Adrenal gland (tissue), 5 donors: ENCODE measurements around the gene HSD3B2.

Experiments used
- POLR2A ChIP-seq, 2 donors: fragments of 450-650 bp; IDR thresholded peaks; one replicate each; pipeline ENCODE4 v1.6.1; 2017; ENCODE audit warnings: antibody characterized with exemption in 2 of 2, mild to moderate bottlenecking in 2 of 2, moderate library complexity in 1 of 2
- TF ChIP-seq, protein P1 (sequence below), 6 experiments: fragments of 450-650 bp in 4 of 6; fragments of 200-600 bp in 2 of 6; sonication (generic) in 1 of 6; IDR thresholded peaks; 1 replicate in 5 of 6; 2 replicates in 1 of 6; pipeline versions ENCODE4 v1.5.1 to v1.8.0; 2016 to 2021; ENCODE audit warnings: antibody characterized with exemption in 6 of 6, mild to moderate bottlenecking in 2 of 6, moderate library complexity in 1 of 6
- donor health status: DM: no; HTN: no; CAD: no.

DNA sequence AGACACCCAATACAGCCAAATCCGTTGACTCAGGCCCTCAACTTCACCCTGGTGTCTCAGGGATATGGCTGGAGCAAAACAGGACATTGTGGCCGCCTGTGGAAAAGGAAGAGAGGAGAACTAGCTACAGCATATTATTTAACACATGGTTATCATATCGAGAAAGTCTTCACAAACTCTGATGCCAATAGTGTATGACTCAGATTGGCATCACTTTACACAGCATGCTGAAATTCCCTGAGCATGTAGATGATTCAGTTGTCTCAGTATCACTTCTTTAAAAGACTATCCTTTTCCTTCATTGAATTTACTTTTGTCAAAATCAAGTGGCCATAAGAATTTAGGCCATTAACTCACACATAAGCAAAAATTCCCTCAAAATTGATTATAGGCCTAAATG lies 20.1 kb downstream of the HSD3B2 start:
- TF ChIP-seq, protein P1, sequence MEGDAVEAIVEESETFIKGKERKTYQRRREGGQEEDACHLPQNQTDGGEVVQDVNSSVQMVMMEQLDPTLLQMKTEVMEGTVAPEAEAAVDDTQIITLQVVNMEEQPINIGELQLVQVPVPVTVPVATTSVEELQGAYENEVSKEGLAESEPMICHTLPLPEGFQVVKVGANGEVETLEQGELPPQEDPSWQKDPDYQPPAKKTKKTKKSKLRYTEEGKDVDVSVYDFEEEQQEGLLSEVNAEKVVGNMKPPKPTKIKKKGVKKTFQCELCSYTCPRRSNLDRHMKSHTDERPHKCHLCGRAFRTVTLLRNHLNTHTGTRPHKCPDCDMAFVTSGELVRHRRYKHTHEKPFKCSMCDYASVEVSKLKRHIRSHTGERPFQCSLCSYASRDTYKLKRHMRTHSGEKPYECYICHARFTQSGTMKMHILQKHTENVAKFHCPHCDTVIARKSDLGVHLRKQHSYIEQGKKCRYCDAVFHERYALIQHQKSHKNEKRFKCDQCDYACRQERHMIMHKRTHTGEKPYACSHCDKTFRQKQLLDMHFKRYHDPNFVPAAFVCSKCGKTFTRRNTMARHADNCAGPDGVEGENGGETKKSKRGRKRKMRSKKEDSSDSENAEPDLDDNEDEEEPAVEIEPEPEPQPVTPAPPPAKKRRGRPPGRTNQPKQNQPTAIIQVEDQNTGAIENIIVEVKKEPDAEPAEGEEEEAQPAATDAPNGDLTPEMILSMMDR (IDR thresholded peaks at IDR 0.05): no peak
- no peak for TF ChIP-seq POLR2A (IDR thresholded peaks at IDR 0.05)
